Mesenchymal stem cell (in vitro differentiated cells and primary cell): ENCODE measurements around the gene CATSPER1.
A peak's percentile ranks its signal among the peaks of the same experiment; 100 is the strongest.

Experiments used
- DNase-seq: peaks from one replicate; pipeline ENCODE4 v3.0.0-alpha.2; 2013
- H2AFZ ChIP-seq: one replicate; pipeline ENCODE4 v1.6.1; 2013; ENCODE audit warnings: low read depth, mild to moderate bottlenecking, control low read depth, inconsistent platforms, low read length, moderate library complexity
- H2AK5ac ChIP-seq: 2 replicates; pipeline ENCODE4 v1.6.1; 2013; ENCODE audit warnings: low read length, moderate library complexity, mild to moderate bottlenecking, inconsistent platforms; ENCODE audit not compliant: severe bottlenecking
- H2BK120ac ChIP-seq: one replicate; pipeline ENCODE4 v1.6.1; 2013; ENCODE audit warnings: low read depth, mild to moderate bottlenecking, inconsistent platforms, low read length, moderate library complexity
- H2BK12ac ChIP-seq, 2 experiments: one replicate each; pipeline ENCODE4 v1.6.1; 2013; ENCODE audit warnings: inconsistent platforms in 2 of 2, low read length in 2 of 2, mild to moderate bottlenecking in 2 of 2, moderate library complexity in 2 of 2, control low read depth in 1 of 2
- H2BK15ac ChIP-seq: one replicate; pipeline ENCODE4 v1.6.1; 2013; ENCODE audit warnings: mild to moderate bottlenecking, low read depth, inconsistent platforms; ENCODE audit not compliant: poor library complexity, severe bottlenecking
- H2BK5ac ChIP-seq: 2 replicates; pipeline ENCODE4 v1.6.1; 2013; ENCODE audit warnings: low read depth, mild to moderate bottlenecking, low read length, control low read depth, inconsistent platforms; ENCODE audit not compliant: poor library complexity, severe bottlenecking
- H3K14ac ChIP-seq, 2 experiments: one replicate each; pipeline ENCODE4 v1.6.1; 2013; ENCODE audit warnings: inconsistent platforms in 2 of 2, low read length in 2 of 2, control low read depth in 1 of 2, mild to moderate bottlenecking in 1 of 2, moderate library complexity in 1 of 2
- H3K18ac ChIP-seq, 2 experiments: one replicate each; pipeline ENCODE4 v1.6.1; 2013; ENCODE audit warnings: inconsistent platforms in 2 of 2, low read length in 2 of 2, control low read depth in 1 of 2, low read depth in 1 of 2, mild to moderate bottlenecking in 1 of 2
- H3K23ac ChIP-seq, 2 experiments: one replicate each; pipeline ENCODE4 v1.6.1; 2013; ENCODE audit warnings: inconsistent platforms in 2 of 2, low read length in 2 of 2, mild to moderate bottlenecking in 2 of 2, moderate library complexity in 2 of 2, control low read depth in 1 of 2
- H3K27ac ChIP-seq: 2 replicates; pipeline ENCODE4 v1.5.1; 2013; ENCODE audit warnings: mild to moderate bottlenecking, moderate library complexity, low read length, control low read depth, inconsistent platforms; ENCODE audit not compliant: poor library complexity, severe bottlenecking
- H3K27me3 ChIP-seq, 2 experiments: 2 replicates each; pipeline versions ENCODE4 v1.6.1 to v1.7.0; 2013; ENCODE audit warnings: low read length in 2 of 2, mild to moderate bottlenecking in 2 of 2, moderate library complexity in 2 of 2, control low read depth in 1 of 2, inconsistent platforms in 1 of 2; ENCODE audit not compliant: control insufficient read depth in 1 of 2, insufficient read depth in 1 of 2
- H3K36me3 ChIP-seq, 2 experiments: 2 replicates each; pipeline versions ENCODE4 v1.6.1 to v1.7.0; 2013; ENCODE audit warnings: low read length in 2 of 2, control low read depth in 1 of 2, inconsistent platforms in 1 of 2, low read depth in 1 of 2, mild to moderate bottlenecking in 1 of 2; ENCODE audit not compliant: insufficient read depth in 2 of 2, control insufficient read depth in 1 of 2
- H3K4ac ChIP-seq, 2 experiments: one replicate each; pipeline ENCODE4 v1.6.1; 2013; ENCODE audit warnings: inconsistent platforms in 2 of 2, low read length in 2 of 2, mild to moderate bottlenecking in 2 of 2, moderate library complexity in 2 of 2, control low read depth in 1 of 2, low read depth in 1 of 2
- H3K4me1 ChIP-seq: 2 replicates; pipeline ENCODE4 v1.6.1; 2013; ENCODE audit warnings: low read depth, low read length, control low read depth; ENCODE audit not compliant: control insufficient read depth, insufficient read depth
- H3K4me2 ChIP-seq: 2 replicates; pipeline ENCODE4 v1.6.1; 2013; ENCODE audit warnings: low read length, mild to moderate bottlenecking, inconsistent platforms; ENCODE audit not compliant: poor library complexity, severe bottlenecking
- H3K4me3 ChIP-seq, 2 experiments: 2 replicates each; pipeline versions ENCODE4 v1.5.1 to v1.7.0; 2013; ENCODE audit warnings: low read length in 2 of 2, mild to moderate bottlenecking in 2 of 2, control low read depth in 1 of 2, low read depth in 1 of 2; ENCODE audit not compliant: insufficient read depth in 1 of 2
- H3K79me1 ChIP-seq: replicated peaks from 2 replicates; pipeline ENCODE4 v1.6.1; 2013; ENCODE audit warnings: mild to moderate bottlenecking, control low read depth, low read length, inconsistent platforms; ENCODE audit not compliant: poor library complexity, severe bottlenecking
- H3K9ac ChIP-seq: 2 replicates; pipeline ENCODE4 v1.7.0; 2013; ENCODE audit warnings: mild to moderate bottlenecking, low read length, moderate library complexity
- H3K9me3 ChIP-seq: 2 replicates; pipeline ENCODE4 v1.7.0; 2013; ENCODE audit warnings: mild to moderate bottlenecking, low read length; ENCODE audit not compliant: control insufficient read depth
- H4K8ac ChIP-seq: one replicate; pipeline ENCODE4 v1.6.1; 2013; ENCODE audit warnings: inconsistent platforms, mild to moderate bottlenecking, low read length, moderate library complexity
- H4K91ac ChIP-seq: one replicate; pipeline ENCODE4 v1.6.1; 2013; ENCODE audit warnings: mild to moderate bottlenecking, low read length, inconsistent platforms
- WGBS: methylation state at CpG from one replicate; pipeline ENCODE4 v1.1.7; 2013; ENCODE audit warnings: mixed read lengths; 5-methylcytosine and 5-hydroxymethylcytosine counted together

Gene CATSPER1

DNA sequence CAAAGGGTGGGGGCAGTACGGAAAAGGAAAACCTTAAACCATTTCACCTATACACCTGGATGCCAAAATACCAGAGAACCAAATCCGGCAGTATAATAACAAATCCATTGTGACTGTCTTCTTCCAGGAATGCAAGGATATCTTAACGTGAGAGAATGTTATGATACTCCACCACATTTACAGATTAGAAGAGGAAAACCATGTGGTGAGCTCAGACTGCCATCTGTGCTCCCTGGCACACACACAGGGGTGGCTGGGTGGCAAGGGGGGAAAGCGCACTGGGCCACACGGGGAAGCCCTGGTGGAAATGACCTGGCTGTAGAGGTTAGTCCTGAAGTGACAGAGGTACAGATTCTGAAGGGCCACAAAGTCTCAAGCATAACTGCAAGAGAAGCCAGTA lies 34.2 kb downstream of the CATSPER1 start:
- peaks cover 28% of the 10 kb centered on the region in 2 experiments for H3K36me3 ChIP-seq
- H3K4me1 ChIP-seq = no peaks in the 10 kb centered on the region
- H3K4ac ChIP-seq = no peak overlapping the region
- no peak overlapping the region for H4K8ac ChIP-seq
- H3K23ac ChIP-seq = no peak overlapping the region
- H2AK5ac ChIP-seq = no peak overlapping the region
- WGBS = 88% methylated on average over 5 of the region's 5 CpGs
- no peak overlapping the region for H4K91ac ChIP-seq
- H2BK15ac ChIP-seq = no peak overlapping the region
- H3K27me3 ChIP-seq = no peaks in the 10 kb centered on the region
- H3K79me1 ChIP-seq = peaks cover 7% of the 10 kb centered on the region
- no peak overlapping the region for H3K4me2 ChIP-seq
- H3K9ac ChIP-seq = no peak overlapping the region
- H3K4me3 ChIP-seq = no peak overlapping the region
- no peaks in the 10 kb centered on the region for H3K9me3 ChIP-seq
- H2AFZ ChIP-seq = no peak overlapping the region
- H3K27ac ChIP-seq = no peak overlapping the region
- H2BK120ac ChIP-seq = no peak overlapping the region
- no peak overlapping the region for H3K14ac ChIP-seq
- H3K18ac ChIP-seq = no peak overlapping the region
- no peak overlapping the region for H2BK5ac ChIP-seq
- DNase-seq = no peak
- H2BK12ac ChIP-seq = no peak overlapping the region

DNA sequence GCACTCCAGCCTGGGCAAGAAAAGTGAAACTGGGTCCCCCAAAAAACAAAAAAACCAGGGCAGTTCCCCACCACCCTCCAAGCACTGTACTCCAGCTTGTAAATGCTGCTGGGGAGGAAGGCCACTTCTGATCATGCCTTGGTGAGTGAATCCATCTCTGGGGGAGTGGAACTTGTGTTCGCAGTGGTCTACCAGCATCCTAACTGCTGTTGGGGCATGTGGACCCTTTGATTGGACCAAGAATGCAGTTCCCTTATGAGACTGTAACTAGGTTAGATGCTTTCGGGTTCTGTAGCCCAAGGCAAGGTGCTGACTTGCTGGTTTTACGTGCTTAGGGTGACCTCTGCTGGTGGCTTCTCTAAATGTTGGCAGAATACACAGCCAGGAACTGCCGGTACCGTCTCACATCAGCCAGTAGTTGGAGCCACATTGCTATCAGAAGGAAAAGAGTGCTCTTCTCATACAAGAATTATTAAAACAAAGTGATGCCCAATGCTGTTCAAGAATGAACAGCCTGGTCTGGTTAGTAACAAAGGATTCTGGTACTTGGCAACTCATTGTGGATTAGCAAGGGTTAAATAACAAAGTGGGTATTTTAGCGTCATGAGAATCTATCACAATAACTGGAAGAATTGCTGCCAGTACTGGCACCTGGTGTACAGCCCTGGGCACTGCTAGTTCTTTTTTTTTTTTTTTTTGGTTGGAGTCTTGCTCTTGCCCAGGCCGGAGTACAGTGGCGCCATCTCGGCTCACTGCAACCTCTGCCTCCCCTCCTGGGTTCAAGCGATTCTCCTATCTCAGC lies 37.3 kb downstream of the CATSPER1 start:
- Histone ChIP-seq H2BK15ac (no peak overlapping the region), H3K23ac (no peak overlapping the region), H3K14ac (no peak overlapping the region), H3K27me3 (no peaks in the 10 kb centered on the region), H2AK5ac (no peak overlapping the region), H3K9me3 (no peaks in the 10 kb centered on the region), H2BK5ac (no peak overlapping the region), H2BK12ac (no peak overlapping the region), H2BK120ac (no peak overlapping the region), H3K79me1 (peaks cover 6% of the 10 kb centered on the region), H3K4ac (no peak overlapping the region), H3K4me2 (no peak overlapping the region), H3K36me3 (peaks cover 11 to 26% of the 10 kb centered on the region in 2 experiments), H3K4me1 (no peaks in the 10 kb centered on the region), H3K27ac (no peak overlapping the region), H3K4me3 (no peak overlapping the region), H4K8ac (no peak overlapping the region), H2AFZ (no peak overlapping the region), H3K18ac (no peak overlapping the region), H4K91ac (no peak overlapping the region), H3K9ac (no peak overlapping the region)
- WGBS = 25% methylated on average over 5 of the region's 10 CpGs
- peak; percentile 95 for DNase-seq

DNA sequence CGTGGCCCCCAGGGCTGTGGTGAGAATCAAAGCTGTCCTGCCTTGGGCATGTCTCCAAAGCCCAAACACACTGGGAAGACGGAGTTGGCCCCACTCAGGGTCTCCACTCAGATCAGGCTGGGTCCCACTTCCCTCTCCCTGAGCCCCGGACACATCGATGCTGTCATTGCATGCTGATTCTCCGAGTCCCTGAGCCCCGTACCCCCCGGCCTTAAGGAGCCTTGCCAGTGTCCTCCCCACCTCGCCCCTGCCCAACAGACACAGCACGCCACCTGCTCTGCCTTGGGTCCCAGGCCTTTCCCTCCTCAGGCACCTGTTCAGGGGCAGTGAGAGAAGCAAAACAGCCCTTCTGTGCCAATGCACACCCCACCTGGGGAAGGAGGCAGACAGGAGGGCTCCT lies 38.9 kb downstream of the CATSPER1 start:
- H2BK12ac ChIP-seq = peak overlapping the region in 1 of 2 experiments; percentile 29
- no peaks in the 10 kb centered on the region for H3K9me3 ChIP-seq
- H2AFZ ChIP-seq = no peak overlapping the region
- peaks cover 2% of the 10 kb centered on the region for H3K79me1 ChIP-seq
- no peaks in the 10 kb centered on the region for H3K27me3 ChIP-seq
- H2BK120ac ChIP-seq = no peak overlapping the region
- H3K18ac ChIP-seq = no peak overlapping the region
- H4K91ac ChIP-seq = no peak overlapping the region
- peaks cover 8 to 32% of the 10 kb centered on the region in 2 experiments for H3K36me3 ChIP-seq
- no peak overlapping the region for H2AK5ac ChIP-seq
- H2BK5ac ChIP-seq = no peak overlapping the region
- no peaks in the 10 kb centered on the region for H3K4me1 ChIP-seq
- no peak overlapping the region for H4K8ac ChIP-seq
- H3K23ac ChIP-seq = no peak overlapping the region
- H3K27ac ChIP-seq = no peak overlapping the region
- no peak overlapping the region for H3K4me3 ChIP-seq
- no peak overlapping the region for H3K4me2 ChIP-seq
- H3K9ac ChIP-seq = peak overlapping the region; percentile 29
- H2BK15ac ChIP-seq = no peak overlapping the region
- H3K4ac ChIP-seq = no peak overlapping the region
- WGBS = 89% methylated on average over 9 of the region's 9 CpGs
- H3K14ac ChIP-seq = no peak overlapping the region
- no peak for DNase-seq

DNA sequence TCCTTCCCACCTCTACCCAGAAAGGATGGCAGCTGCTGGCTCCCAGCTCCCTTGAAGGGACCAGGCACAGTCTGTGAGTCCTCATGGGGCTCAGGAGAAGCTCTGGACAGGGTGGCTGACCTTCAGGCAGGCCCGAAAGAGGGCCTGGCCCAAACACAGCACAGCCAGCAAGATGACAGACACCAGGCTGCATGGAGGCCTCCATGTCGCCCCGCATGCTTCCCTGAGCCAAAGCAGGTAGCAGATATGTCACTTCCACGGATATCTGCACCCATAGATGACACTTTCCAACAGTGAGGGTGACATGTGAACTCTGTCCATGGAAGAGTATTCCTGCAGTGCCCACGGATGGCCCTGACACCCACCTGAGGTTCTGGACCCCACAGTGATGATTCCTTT lies 42.7 kb downstream of the CATSPER1 start:
- H3K27me3 ChIP-seq = no peaks in the 10 kb centered on the region
- no peaks in the 10 kb centered on the region for H3K9me3 ChIP-seq
- H2BK15ac ChIP-seq = no peak overlapping the region
- H3K9ac ChIP-seq = no peak overlapping the region
- H2AFZ ChIP-seq = no peak overlapping the region
- H2BK120ac ChIP-seq = no peak overlapping the region
- peak overlapping the region in 1 of 2 experiments; percentile 47 for H3K23ac ChIP-seq
- DNase-seq = no peak
- H3K4me1 ChIP-seq = no peaks in the 10 kb centered on the region
- no peaks in the 10 kb centered on the region for H3K79me1 ChIP-seq
- no peak overlapping the region for H3K14ac ChIP-seq
- H3K4me3 ChIP-seq = no peak overlapping the region
- no peak overlapping the region for H3K27ac ChIP-seq
- H2BK5ac ChIP-seq = no peak overlapping the region
- H4K8ac ChIP-seq = no peak overlapping the region
- peaks cover 15 to 46% of the 10 kb centered on the region in 2 experiments for H3K36me3 ChIP-seq
- H3K4ac ChIP-seq = no peak overlapping the region
- H2BK12ac ChIP-seq = no peak overlapping the region
- H4K91ac ChIP-seq = no peak overlapping the region
- no peak overlapping the region for H3K18ac ChIP-seq
- 75% methylated on average over 5 of the region's 5 CpGs for WGBS
- no peak overlapping the region for H3K4me2 ChIP-seq
- H2AK5ac ChIP-seq = no peak overlapping the region
